Spleen (tissue), 11 donors: ENCODE measurements around the gene TBC1D13. TPM values are rescaled to one million over a fixed set of nuclear protein-coding genes. Genes with fewer than 3 reads are reported as not detected.

Source experiments
- DNase-seq: peaks from one replicate; pipeline ENCODE4 v3.0.0-alpha.2; 2020
- H3K27ac ChIP-seq, 8 donors: fragments of 200-600 bp; sonication (generic) in 7 of 8; 1 replicate in 4 of 8; 2 replicates in 4 of 8; pipeline versions ENCODE4 v1.5.0 to v1.8.0; 2016 to 2021; ENCODE audit warnings: inconsistent platforms in 4 of 8, mild to moderate bottlenecking in 4 of 8, moderate library complexity in 1 of 8
- H3K27me3 ChIP-seq, 7 donors: fragments of 200-600 bp; sonication (generic) in 6 of 7; replicated peaks in 1 of 7; 1 replicate in 4 of 7; 2 replicates in 3 of 7; pipeline versions ENCODE4 v1.5.0 to v1.8.0; 2016 to 2021; ENCODE audit warnings: inconsistent platforms in 3 of 7, mild to moderate bottlenecking in 1 of 7
- H3K36me3 ChIP-seq, 6 donors: fragments of 200-600 bp; sonication (generic) in 5 of 6; 1 replicate in 4 of 6; 2 replicates in 2 of 6; pipeline versions ENCODE4 v1.5.0 to v1.8.0; 2016 to 2021; ENCODE audit warnings: inconsistent platforms in 2 of 6
- H3K4me1 ChIP-seq, 6 donors: fragments of 200-600 bp; sonication (generic) in 5 of 6; 1 replicate in 3 of 6; 2 replicates in 3 of 6; pipeline versions ENCODE4 v1.5.0 to v1.8.0; 2016 to 2021; ENCODE audit warnings: inconsistent platforms in 3 of 6
- H3K4me3 ChIP-seq, 8 donors: fragments of 200-600 bp; sonication (generic) in 7 of 8; 1 replicate in 4 of 8; 2 replicates in 4 of 8; pipeline versions ENCODE4 v1.5.0 to v1.8.0; 2016 to 2021; ENCODE audit warnings: inconsistent platforms in 4 of 8, mild to moderate bottlenecking in 4 of 8, moderate library complexity in 2 of 8
- H3K9me3 ChIP-seq, 8 donors: fragments of 200-600 bp; sonication (generic) in 7 of 8; 1 replicate in 4 of 8; 2 replicates in 4 of 8; pipeline versions ENCODE4 v1.5.0 to v1.8.0; 2016 to 2021; ENCODE audit warnings: inconsistent platforms in 4 of 8
- POLR2A ChIP-seq, 3 donors: fragments of 450-650 bp; IDR thresholded peaks; one replicate each; pipeline ENCODE4 v1.5.1; 2017; ENCODE audit warnings: antibody characterized with exemption in 3 of 3, mild to moderate bottlenecking in 1 of 3
- POLR2AphosphoS5 ChIP-seq, 3 donors: sonication (generic); formaldehyde crosslinking; IDR thresholded peaks; one replicate each; pipeline ENCODE4 v1.5.1; 2017; ENCODE audit warnings: antibody characterized with exemption in 3 of 3
- WGBS, 5 donors: extraction: QIAGEN DNeasy Blood & Tissue Kit in 3 of 5; methylation state at CpG; one replicate each; pipeline versions ENCODE4 v1.1.5 to v1.1.7; 2013 to 2018; 5-methylcytosine and 5-hydroxymethylcytosine counted together
- intact Hi-C: fragments of 100-400 bp; cut with DNase I; formaldehyde crosslinking; loops from one replicate; pipeline ENCODE4 v1.15.0; 2023; ENCODE audit warnings: low total_unique reads
- polyA plus RNA-seq, 3 donors: library from polyadenylated mRNA; stranded (reverse); fragments of 200-250 nt; gene quantifications; one replicate each; pipeline ENCODE4 v1.2.1, GENCODE V29; 2013
- total RNA-seq, 7 donors: library from RNA; depleted of rRNA in 3 of 7; stranded (reverse); fragments of >200 nt in 3 of 7; fragmentation: NEBNext Ultra II Directional in 4 of 7; extraction: Animal tissue kit (Norgen Biotek cat#: 25700) in 4 of 7; gene quantifications; one replicate each; pipeline versions ENCODE4 v1.1.0 to v1.2.1, GENCODE V29; 2016 to 2021
- TF ChIP-seq, protein P1 (sequence below), 11 experiments: fragments of 200-600 bp in 7 of 11; fragments of 450-650 bp in 4 of 11; sonication (generic) in 4 of 11; IDR thresholded peaks in 8 of 11; conservative IDR thresholded peaks in 3 of 11; 1 replicate in 7 of 11; 2 replicates in 4 of 11; pipeline versions ENCODE4 v1.4.0 to v1.8.0; 2016 to 2021; ENCODE audit warnings: antibody characterized with exemption in 11 of 11, inconsistent platforms in 4 of 11, mild to moderate bottlenecking in 1 of 11
- donor health status: healthy with polysubstance abuse.
- donor health status: DM: no; HTN: no; CAD: no; lungs with moderate emphysema.
- donor health status: DM: no; HTN: no; CAD: no.
- donor health status: Bipolar disorder and iron deficiency.
- donor health status: healthy.
- donor health status: DM: no; HTN: no; CAD: no.
- donor health status: DM: yes; HTN: yes; CAD: no.

TBC1D13 gene
- total and polyA plus RNA-seq, 10 donors = 10.8 to 34.2 (median 23.9) TPM

DNA sequence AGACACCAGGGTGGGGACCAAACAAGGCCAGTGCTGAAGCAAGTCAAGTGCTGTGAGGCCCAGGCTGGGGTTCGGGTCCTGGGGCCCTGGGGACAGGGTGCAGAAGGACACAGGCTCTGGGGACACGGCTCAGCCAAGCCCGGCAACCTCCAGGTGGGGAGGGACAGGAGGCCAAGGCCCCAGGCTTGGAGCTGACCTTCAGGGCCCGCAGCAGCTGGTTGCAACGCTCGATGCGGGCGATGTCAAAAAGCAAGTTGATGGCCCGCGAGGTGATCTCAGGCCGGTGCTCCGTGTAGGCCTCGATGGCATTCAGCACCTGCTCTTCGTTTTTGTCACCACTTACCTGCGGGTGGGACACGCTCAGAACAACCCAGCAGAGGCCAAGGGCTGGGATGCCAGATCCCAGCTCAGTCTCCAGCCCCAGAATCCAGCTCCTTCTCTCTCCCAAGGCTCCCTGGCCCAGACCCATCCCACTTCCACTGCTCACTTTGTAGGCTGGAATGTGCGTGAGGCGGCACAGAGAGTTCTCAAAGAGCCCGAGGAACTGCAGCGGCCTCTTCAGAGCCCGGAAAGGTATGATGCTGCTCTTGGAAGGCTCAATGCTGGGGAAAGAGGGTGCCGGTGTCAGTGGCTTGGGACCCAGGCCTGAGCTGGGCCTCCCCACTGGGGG is 36.0 kb upstream of the TBC1D13 start:
- Histone ChIP-seq H3K4me1 (no peaks in the 10 kb centered on the region), H3K9me3 (no peaks in the 10 kb centered on the region), H3K36me3 (peaks cover 0 to 97% (median 52%) of the 10 kb centered on the region in 6 donors), H3K27me3 (no peaks in the 10 kb centered on the region), H3K4me3 (no peak overlapping the region), H3K27ac (no peak overlapping the region)
- intact Hi-C loops = no loop called here
- 93 to 100% (median 96%) methylated on average over 11 to 22 of the region's 22 CpGs for WGBS, 5 donors
- no peak for DNase-seq
- TF ChIP-seq POLR2A (IDR thresholded peaks at IDR 0.05) (no peak), POLR2AphosphoS5 (IDR thresholded peaks at IDR 0.05) (no peak)
- TF ChIP-seq, protein P1, sequence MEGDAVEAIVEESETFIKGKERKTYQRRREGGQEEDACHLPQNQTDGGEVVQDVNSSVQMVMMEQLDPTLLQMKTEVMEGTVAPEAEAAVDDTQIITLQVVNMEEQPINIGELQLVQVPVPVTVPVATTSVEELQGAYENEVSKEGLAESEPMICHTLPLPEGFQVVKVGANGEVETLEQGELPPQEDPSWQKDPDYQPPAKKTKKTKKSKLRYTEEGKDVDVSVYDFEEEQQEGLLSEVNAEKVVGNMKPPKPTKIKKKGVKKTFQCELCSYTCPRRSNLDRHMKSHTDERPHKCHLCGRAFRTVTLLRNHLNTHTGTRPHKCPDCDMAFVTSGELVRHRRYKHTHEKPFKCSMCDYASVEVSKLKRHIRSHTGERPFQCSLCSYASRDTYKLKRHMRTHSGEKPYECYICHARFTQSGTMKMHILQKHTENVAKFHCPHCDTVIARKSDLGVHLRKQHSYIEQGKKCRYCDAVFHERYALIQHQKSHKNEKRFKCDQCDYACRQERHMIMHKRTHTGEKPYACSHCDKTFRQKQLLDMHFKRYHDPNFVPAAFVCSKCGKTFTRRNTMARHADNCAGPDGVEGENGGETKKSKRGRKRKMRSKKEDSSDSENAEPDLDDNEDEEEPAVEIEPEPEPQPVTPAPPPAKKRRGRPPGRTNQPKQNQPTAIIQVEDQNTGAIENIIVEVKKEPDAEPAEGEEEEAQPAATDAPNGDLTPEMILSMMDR (IDR thresholded peaks at IDR 0.05 in 8 of 11, conservative IDR thresholded peaks at IDR 0.05 in 3 of 11) = no peak

DNA sequence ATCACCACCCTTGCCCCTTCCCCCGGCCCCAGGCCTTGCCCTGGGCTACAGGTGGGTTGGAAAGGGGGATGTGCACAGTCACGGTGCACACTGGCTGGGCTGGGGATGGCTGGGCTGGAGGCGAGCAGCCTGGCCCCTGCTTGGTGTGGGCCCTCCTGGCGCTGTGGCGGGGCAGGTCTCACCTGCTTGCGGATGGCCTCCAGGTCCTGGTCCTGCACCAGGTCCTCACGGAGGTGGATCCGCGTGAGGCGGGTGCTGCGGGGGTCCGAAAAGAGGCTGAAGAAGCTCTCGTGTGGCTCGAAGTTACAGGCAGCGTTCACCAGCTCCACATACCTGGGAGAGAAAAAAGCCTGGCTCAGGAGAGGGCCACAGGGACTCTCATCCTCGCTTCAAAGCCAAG is 33.4 kb upstream of the TBC1D13 start:
- H3K4me3 ChIP-seq = no peak overlapping the region
- TF ChIP-seq POLR2A (IDR thresholded peaks at IDR 0.05) = no peak
- peak in 1 of 3 donors; percentile 26 for TF ChIP-seq POLR2AphosphoS5 (IDR thresholded peaks at IDR 0.05)
- TF ChIP-seq, protein P1 (IDR thresholded peaks at IDR 0.05 in 8 of 11, conservative IDR thresholded peaks at IDR 0.05 in 3 of 11) = no peak
- H3K27me3 ChIP-seq = no peaks in the 10 kb centered on the region
- H3K4me1 ChIP-seq = no peaks in the 10 kb centered on the region
- intact Hi-C loops = no loop called here
- no peaks in the 10 kb centered on the region for H3K9me3 ChIP-seq
- no peak for DNase-seq
- no peak overlapping the region for H3K27ac ChIP-seq
- peaks cover 0 to 74% (median 49%) of the 10 kb centered on the region in 6 donors for H3K36me3 ChIP-seq
- WGBS, 5 donors = 91 to 100% (median 94%) methylated on average over 11 to 16 of the region's 16 CpGs

DNA sequence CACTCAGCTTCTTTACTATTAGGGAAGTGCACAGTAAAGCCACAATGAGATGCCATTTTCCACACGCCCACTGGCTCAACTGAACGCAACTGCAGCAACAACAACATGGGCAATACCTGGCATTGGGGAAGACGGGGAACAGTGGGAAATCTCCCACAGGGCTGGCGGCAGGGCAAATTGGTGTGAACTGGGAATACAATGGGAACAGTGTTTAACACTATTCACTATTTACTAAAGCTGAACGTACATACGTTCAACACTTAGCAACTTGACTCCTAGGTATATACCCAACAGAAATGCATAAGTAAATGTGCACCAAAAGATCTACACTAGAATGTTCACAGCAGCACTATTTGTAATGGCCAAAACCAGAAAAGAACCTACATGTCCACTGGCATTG is 29.5 kb upstream of the TBC1D13 start:
- Histone ChIP-seq H3K27me3 (no peaks in the 10 kb centered on the region), H3K9me3 (no peaks in the 10 kb centered on the region), H3K36me3 (peaks cover 0 to 49% (median 19%) of the 10 kb centered on the region in 6 donors), H3K4me1 (peaks cover 0 to under 1% (median 0%) of the 10 kb centered on the region in 6 donors), H3K4me3 (no peak overlapping the region), H3K27ac (no peak overlapping the region)
- DNase-seq = no peak
- TF ChIP-seq POLR2A (IDR thresholded peaks at IDR 0.05) (no peak), POLR2AphosphoS5 (IDR thresholded peaks at IDR 0.05) (no peak)
- TF ChIP-seq, protein P1 (IDR thresholded peaks at IDR 0.05 in 8 of 11, conservative IDR thresholded peaks at IDR 0.05 in 3 of 11) = no peak
- intact Hi-C loops = no loop called here
- WGBS, 5 donors = 80 to 93% (median 82%) methylated on average over 6 of the region's 6 CpGs

DNA sequence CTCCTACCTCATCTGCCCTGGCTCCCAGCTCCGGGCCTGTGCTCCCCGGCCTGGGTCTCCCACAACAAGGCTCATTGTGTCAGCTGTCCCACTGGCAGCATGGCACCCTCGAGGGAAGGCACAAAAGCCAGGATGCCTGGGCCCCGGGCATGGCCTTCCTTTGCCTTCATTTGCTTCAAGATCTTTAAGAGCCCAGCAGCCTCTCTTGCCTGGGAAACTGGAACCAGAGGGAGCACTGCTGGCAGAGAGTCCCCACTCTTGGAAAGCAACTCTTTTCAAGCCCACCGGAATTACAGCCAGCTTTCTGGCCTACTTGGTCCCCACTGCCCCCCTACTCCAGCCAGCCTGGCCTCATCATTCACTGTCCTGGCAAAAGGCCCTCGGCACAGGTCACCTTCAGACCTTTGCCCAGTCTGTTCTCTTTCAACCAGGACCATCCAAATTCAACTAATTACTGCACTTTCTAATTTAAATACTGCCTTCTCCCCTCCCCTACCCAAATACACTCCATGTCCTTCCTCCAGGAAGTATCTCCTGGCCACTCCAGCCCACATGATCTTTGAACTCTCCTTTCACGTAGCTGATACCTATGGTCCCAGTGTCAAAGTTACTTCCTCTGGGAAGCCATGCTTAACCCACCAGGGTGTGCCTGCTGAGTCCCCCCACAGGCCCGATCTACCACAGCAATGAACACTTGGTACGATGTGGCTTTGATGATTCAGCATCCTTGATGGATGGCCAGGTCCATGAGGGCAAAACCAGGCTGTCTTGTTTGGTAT is 24.2 kb upstream of the TBC1D13 start:
- Histone ChIP-seq H3K9me3 (no peaks in the 10 kb centered on the region), H3K4me1 (peaks cover 0 to 18% (median 0%) of the 10 kb centered on the region in 6 donors), H3K4me3 (no peak overlapping the region), H3K27me3 (no peaks in the 10 kb centered on the region), H3K36me3 (peaks cover 0 to 34% (median 3%) of the 10 kb centered on the region in 6 donors), H3K27ac (no peak overlapping the region)
- DNase-seq = no peak
- TF ChIP-seq POLR2AphosphoS5 (IDR thresholded peaks at IDR 0.05) (no peak), POLR2A (IDR thresholded peaks at IDR 0.05) (no peak)
- TF ChIP-seq, protein P1 (IDR thresholded peaks at IDR 0.05 in 8 of 11, conservative IDR thresholded peaks at IDR 0.05 in 3 of 11) = no peak
- intact Hi-C loops = no loop called here
- WGBS, 5 donors = 75 to 85% (median 81%) methylated on average over 8 to 9 of the region's 9 CpGs
